Stimulated activated CD4-positive, alpha-beta T cell treated with anti-CD3 and anti-CD28 coated beads, Interleukin-1b, Interleukin-23, amount 100 ng/mL, for 24 hours (primary cell): ENCODE measurements around the gene FGFR1OP2.
A peak's percentile ranks its signal among the peaks of the same experiment; 100 is the strongest.
"Not testable (repeated sequence)": the region's sequence is repeated elsewhere in the genome, so short reads cannot be mapped to it uniquely, and the experiment has no call there.

ENCODE experiments used
- DNase-seq, 4 experiments: peaks; one replicate each; pipeline ENCODE4 v3.0.0-alpha.2; 2020; ENCODE audit warnings: low read depth in 4 of 4, low spot score in 1 of 4

Gene FGFR1OP2

DNA sequence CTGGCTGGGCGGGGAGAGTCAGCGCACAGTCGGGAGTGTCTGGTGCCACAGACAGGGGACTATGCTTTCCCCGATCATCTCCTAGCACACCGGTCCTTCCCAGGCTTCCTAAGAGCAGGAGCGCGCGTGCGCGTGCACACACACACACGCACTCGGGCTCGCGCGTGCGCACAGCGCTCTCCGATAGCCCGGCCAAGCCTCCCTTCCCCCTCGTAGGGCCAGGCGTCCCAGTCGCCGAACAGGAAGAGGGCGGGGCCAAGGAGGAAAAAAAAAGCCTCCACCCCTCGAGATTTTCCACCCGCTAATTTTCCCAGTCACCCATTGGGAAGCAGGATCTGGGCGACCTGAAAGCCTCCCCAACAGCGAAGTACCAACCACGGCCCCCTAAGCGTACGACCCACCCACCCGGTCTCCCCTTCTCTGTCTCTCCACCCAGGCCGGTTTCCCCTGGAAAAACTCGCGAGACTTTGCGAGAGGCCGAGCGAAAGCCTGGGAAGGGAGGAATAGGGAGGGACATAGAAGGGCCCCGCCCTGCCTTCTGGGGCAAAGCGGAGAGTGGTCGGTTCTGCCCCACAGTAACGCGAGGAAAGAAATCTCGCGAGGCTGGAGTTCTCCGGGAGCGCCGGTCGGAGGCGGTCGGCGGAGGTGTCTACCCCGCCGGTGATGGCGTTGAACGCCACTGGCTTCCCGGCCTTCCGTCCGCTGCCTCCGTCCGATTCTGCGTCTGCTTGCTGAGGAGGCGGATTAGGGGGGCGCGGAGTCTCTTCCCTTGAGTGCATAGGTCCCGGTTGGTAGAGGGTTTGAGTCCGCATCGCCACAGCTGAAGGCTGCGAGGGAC lies at the start of gene FGFR1OP2, which contains the start of gene INTS13:
Gene FGFR1OP2, plus strand, starts transcription at position 608 of the 838 bp plus-strand sequence. CDS start 15,689 bp downstream, outside the sequence.
Gene INTS13, minus strand, starts transcription at position 119 of the 838 bp plus-strand sequence. CDS start 1,178 bp downstream, outside the sequence.
- DNase-seq, result peak; percentile 91 to 99 (median 95)

DNA sequence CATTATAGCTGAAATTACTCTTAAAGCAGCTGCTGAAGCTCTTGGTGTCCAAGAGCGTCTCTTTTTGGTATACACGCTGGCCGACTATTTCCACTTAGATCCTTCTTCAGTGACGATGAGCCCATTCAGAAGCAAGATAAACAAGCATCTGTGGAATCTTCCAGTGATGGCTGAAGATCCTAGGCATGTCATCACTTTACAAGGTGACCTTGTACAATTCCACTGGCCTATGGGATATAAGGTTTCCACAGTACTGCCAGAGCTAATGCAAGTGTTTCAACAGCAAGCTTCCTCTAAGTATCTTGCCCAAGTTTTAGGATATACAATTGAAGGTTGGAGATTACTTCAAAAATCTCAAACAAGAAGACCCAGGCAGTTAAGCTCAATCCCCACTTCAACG lies 47.5 kb upstream of the FGFR1OP2 start:
- no peak for DNase-seq

DNA sequence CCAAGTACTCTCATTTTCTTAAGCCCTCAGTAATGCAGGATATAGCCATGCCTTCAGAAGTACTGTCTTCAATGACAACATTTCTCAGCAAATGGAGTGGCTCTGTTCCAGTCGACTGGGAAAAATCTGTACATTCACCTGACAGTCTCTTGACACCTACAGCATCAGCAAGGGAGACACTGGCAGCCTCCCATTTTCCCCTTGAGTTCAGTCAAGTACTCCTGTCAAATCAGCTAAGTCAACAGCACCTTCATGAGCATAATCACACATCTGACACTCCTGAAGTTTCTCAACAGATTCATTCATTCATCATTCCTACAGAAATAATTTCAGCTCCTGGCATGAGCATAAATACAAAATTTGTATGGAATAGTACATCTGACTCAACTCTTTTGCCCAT lies 46.6 kb upstream of the FGFR1OP2 start:
- no peak for DNase-seq

DNA sequence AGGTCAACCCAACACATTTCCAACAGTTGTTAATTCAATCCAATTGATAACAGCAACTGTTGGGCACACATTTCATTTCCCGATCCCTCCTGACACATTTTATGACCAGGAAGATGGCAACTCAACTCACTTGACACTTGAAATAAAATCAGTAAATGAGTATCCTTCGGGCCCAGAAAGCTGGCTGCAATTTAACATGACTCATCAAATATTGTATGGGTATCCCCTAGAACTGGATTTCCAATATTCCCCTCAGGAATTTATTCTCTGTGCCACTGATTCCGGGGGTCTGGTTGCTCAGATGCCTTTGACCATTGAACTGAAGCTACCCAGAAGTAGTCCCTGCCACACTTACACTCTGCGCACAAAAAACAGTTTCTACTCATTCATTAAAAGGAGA lies 42.6 kb upstream of the FGFR1OP2 start:
- no peak for DNase-seq

DNA sequence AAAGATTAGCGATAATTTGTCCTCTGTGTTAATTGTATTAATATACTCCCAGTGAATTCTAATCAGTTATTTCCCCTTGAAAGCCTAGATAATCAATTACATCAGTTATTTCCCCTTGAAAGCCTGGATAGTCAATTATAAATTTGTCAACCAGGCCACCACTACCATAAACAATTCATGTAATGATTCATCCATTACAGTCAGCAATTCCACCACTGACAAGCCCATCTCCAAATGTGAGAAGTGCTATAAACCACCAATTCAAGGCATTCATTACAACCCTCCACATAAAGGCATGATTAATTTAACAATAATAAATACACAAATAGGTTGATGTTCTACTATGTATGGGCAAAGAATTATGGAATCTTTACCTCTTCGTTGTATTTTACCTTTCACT lies 41.4 kb upstream of the FGFR1OP2 start:
- no peak for DNase-seq

DNA sequence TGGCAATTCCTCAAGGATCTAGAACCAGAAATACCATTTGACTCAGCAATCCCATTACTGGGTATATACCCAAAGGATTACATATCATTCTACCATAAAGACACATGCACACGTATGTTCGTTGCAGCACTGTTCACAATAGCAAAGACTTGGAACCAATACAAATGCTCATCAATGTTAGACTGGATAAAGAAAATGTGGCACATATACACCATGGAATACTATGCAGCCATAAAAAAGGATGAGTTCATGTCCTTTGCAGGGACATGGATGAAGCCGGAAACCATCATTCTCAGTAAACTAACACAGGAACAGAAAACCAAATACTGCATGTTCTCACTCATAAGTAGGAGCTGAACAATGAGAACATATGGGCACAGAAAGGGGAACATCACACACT lies 34.9 kb upstream of the FGFR1OP2 start:
- not testable (repeated sequence) for DNase-seq

DNA sequence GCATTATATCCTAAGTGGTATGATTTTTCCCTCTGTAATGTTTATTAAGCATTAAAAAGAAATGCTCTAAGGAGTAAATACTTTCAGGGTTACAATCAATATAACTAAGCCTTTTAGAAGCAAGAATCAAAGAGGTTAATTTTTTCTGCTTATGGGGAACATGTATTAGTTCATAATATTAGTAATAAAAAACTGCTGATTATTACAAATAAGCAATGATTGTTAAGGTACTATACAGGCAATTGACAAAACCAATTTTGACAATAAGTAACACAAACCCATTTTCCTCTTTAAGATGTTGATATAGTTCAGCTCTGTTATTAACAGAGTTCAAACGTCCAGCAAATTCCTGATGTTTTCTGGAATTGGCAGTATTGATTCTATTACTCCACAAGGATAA lies 32.2 kb upstream of the FGFR1OP2 start:
- DNase-seq, result no peak

DNA sequence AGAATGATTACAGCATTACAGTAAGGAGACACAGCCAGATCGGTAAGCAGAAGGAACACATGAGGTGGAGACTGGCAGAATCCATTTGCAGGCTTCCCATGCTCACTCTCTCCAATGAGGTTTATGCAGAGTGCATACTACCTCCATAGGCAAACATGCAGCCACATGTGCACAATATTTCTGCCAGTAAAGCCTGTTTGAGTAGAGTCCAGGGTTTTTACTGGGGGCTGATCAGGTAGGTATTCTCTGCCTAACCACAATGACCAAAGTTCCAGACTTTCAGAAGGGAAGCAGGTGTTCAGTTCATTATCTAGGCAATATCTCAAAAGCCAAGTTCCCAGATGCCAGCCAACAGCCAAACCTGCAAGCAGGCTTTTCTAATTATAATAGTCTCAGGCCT lies 31.6 kb upstream of the FGFR1OP2 start:
- no peak for DNase-seq

DNA sequence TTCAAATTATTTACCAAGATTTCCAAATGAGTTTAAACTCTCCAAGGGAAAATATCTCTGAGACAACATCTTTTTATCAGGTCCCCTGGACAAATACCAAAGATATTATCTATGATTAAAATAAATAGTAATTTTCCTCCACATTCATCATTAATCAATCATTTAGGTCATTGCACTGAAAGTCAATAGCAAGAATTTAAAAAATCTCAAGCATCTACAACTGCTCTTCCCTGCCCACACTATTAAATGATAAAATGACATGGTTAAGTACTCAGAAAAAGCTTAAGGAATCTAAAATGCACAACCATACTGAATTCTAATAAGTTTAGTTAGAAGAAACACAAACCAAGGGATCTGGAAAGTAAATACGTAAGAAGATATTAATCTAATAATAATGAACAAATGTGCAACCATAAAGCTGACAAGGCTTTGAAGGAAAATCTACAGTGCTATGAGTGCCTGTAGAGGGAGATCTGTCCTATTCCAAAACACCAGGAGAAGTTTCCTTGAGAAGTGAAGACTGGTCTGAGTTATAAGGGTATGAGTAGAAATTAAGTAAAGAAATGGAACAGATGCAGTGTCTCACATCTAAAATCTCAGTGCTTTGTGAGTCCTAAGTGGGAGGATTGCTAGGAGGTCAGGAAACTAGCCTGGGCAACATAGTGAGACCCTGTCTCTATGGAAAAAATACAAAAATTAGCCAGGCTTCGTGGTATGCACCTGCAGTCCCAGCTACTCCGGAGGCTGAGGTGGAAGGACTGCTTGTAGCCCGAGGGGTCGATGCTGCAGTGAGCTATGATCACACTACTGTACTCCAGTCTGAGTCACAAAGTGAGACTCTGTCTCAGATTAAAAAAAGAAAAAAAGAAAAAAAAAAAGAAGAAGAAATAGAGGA lies 19.7 kb upstream of the FGFR1OP2 start:
- no peak for DNase-seq

DNA sequence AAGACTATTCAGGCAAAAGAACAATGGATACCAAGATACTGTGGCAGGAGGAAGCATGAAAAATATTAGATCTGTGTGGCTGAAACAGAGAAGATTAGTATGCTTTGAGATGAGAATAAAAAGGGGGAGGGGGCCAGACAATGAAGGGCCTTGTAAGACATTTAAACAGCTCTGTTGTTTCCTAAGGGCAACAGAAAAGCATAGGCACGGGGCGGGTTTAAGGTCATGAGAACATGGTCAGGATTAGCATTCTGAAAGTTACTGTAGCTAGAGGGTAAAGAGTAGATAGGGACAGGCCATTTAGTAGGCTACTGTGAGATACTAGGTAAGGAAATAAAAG lies 19.1 kb upstream of the FGFR1OP2 start:
- no peak for DNase-seq

DNA sequence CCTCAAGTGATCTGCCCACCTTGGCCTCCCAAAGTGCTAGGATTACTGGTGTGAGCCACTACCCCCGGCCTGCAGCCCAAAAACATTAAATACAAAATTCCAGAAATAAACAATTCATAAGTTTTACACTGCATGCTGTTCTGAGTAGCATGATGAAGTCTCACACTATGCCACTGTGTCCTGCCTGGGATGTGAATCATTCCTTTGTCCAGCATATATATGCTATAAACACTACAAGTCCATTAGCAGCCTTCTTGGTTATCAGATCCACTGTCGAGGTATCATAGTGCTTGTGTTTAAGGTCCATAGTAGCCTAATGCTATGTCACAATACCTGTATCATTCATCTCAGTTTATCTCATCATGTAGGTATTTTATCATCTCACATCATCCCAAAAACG lies 16.4 kb upstream of the FGFR1OP2 start:
- no peak for DNase-seq

DNA sequence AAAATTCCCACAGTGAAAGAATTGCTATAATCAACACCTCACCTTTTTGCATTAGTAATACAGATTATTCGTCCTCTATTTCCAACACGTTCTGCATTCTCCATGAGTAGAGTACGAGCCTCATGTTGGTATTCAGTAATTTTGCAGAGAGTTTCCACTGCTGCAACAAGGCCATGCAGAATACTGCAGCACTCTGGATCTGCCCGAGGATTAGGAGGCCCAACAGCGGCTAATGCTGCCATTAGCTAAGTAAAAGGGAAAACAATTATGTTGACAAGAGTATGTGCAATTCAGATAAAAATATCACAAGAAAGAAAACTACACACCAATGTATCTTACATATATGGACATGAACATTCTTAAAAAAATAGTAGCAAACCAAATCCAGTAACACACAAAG lies 9.6 kb upstream of the FGFR1OP2 start:
- no peak for DNase-seq

DNA sequence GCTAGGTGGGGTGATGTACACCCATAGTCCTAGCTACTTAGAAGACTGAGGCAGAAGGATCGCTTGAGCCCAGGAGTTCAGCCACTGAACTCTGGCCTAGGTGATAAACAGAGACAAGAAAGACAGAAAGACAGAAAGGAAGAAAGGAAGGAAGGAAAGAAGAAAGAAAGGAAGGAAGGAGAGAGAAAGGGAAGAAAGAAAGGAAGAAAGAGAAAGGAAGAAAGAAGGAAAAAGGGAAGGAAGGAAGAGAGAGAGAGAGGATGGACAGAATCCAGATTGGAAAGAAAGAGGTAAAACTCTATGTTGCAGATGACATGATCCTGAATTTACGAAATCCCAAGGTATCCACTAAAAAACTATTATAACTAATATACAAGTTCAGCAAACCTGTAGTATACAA lies 8.7 kb upstream of the FGFR1OP2 start:
- no peak for DNase-seq

DNA sequence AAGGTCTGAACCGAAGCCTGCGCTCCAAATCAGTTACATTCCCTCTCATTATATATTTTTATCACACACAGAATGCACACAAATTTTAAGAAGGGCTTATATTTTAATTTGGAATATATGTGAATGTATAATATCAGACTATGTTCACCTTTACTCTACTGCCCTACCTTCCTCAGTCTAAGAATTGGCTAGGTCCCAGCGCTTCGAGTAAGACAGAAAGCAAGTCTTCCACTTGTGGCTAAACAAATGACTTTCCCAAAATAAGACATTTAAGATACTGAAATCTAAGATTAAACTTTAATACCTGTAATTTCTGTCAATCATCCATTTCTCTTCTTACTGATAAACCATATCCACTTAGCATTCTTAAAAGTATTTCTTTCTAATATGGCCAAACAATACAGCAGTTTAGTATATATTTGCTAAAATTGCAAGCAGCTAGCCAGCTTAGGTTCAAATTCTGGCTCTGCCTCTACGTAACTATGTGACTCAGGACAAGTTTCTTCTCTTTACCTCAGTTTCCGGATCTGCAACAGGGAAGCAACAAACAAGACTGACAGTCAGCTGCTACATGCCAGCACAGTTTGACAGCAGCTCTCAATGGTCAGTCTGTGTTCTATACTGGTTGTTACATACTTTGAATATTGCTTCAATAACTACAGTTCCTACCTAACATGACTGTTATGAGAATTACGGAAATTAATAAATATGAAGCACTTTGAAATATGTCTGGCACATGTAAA lies 2.5 kb upstream of the FGFR1OP2 start:
- no peak for DNase-seq

DNA sequence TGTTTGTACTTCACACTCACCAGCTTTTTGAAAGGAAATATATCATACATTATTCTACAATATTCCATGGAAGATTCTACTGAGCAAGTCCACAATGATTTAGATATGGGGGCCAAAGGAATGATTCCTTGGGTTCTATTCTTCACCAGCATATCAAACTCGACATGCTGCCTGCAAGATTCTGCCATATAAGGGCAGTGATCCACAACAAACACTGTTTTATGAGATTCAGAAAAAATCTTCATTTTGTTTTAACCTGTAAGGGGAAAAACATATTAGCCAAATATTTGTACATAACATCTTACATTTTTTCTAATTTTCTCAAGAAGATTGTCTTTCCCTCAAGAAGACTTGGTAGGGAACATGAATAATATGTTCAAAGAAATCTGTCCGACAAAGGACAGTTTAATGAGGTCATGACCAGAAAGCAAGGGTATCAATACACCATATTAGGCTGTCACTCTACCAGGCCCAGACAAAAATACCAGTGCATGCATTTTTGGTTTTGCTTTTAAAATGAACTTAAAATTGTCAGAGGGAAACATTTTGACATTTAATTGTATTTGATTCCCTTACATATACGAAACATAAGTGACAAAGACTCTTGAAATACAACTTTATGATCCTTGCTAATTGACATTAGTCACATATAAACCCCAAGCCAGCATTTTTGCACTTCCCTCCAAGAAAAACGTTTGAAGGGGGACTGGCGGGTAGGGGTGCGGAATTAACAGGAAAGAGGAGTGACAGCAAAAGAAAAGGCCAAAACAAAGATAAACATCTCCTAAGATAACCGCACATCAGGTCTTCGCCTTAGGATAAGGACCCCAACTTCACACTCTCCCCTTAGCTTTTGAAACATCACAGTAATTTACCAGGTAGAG lies 1.5 kb upstream of the FGFR1OP2 start:
- DNase-seq, result no peak

DNA sequence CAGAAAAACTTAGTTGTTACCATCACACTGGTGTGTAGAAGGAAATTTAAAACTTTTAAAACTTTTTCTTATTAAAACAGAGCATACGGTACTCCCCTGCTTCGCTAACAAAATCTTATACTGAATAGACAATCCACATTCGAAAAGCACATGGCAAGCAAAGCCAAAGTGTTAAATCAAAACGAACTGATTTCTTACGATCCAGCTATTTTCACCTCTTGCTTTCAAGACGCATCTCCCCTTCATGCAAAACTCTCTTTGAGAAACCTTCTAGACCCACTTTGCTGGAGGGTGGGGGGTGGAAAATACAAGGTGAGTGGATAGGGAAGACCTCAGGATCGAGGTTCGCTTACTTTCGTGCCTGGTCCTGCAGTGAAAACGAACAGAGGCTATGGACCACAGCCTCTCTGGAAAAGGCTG lies 817 bp upstream of the FGFR1OP2 start:
- no peak for DNase-seq

DNA sequence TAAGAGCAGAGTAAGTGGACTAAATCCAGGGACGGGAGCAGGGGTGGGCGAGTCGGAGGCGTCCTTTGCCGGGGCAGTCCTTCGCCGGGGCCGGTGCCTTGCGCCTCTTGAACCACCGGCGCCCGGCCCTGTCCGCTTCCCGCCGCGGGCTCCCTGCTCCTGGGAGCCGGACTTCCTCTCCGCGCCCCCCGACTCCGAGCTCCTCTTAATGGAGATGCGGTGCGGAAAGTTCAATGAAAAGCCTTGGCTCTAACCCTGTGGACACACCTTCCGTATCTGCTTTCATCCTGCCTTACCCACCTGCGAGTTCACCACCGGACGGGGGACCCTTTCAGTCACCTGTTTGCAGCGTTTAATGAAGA lies 412 bp downstream of the FGFR1OP2 start:
- DNase-seq, result no peak

DNA sequence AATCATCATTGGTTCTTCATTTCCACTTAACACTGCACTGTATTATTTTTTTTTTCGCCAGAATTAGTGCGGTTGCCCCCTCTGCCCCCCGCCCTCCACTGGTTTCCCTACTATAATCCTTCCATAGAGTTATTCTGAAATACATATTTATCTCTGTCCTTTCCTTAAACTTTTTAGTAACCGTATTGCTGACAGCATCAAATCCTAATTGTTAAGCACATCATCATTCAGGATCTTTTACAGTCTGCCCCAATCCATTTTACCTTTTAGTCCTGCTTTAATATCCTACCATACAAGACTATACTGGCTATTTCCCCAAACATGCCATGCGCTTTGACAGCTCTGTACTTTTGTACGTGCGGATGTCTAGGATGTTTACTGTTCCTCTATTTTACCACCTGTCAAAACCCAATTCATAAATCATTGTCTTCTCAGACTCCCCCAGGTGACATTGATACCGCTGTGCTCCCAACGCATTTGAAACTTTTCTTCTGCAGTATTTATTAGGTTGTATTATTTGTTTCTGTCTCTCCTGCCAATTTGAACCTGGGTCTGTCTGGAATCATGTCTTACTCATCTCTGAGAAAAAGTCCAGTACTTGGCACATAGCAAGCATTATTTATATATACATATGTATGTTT lies 1.0 kb downstream of the FGFR1OP2 start:
- DNase-seq, result no peak

DNA sequence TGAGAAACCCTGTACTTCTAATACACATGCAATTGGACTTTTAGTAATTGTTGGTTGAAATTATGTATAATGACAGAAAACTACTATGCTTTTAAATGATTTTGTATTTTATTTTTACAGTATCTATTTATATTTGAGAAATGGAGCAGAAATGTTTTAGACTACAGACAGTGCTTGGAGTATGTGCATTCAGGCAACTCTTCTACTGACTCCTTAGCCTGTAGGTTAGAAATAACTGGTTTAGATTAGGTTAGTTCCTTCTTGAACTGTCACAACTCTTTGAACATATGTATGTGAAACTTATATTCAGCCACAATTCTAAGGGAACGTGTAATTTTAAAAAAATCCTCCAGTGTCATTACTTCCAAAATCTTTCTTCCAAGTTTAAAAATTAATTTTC lies 1.7 kb downstream of the FGFR1OP2 start:
- no peak for DNase-seq
